Measurements from ENCODE around the gene DCC. TPM values are rescaled to one million over a fixed set of nuclear protein-coding genes. Genes with fewer than 3 reads are reported as not detected.

Gene DCC
- under 0.01 TPM for total RNA-seq

GRCh38 chr18:52339891-52340371 lies at the start of gene DCC:
TSS of gene DCC (plus strand) at chr18:52340197. CDS start at chr18:52340788, 591 bp downstream.
- Histone ChIP-seq H3K36me3 (ENCODE audit: control insufficient read depth in 3 of 3, insufficient read depth in 3 of 3, low read length in 3 of 3) (no peaks in the 10 kb centered on the region), H3K4me3 (ENCODE audit: low read length in 3 of 3) (peak within 1 kb of the TSS in 2 of 3 donors; percentile 9 to 23), H3K9me3 (ENCODE audit: control insufficient read depth in 3 of 3, low read length in 3 of 3) (no peaks in the 10 kb centered on the region), H3K27ac (ENCODE audit: low read depth, low read length) (no peak within 1 kb of the TSS), H3K4me1 (ENCODE audit: control insufficient read depth in 3 of 3, insufficient read depth in 3 of 3, low read length in 3 of 3) (peaks cover 0 to 7% (median 0%) of the 10 kb centered on the region in 3 donors), H3K9ac (ENCODE audit: low read depth in 1 of 3, low read length in 3 of 3) (no peak within 1 kb of the TSS), H3K27me3 (ENCODE audit: control insufficient read depth in 3 of 3, insufficient read depth in 3 of 3, low read length in 3 of 3) (peaks cover 21 to 46% (median 33%) of the 10 kb centered on the region in 3 donors)

- no peaks in the 10 kb centered on the region for H3K36me3 ChIP-seq (ENCODE audit: control insufficient read depth in 3 of 3, insufficient read depth in 3 of 3, low read length in 3 of 3)
Measured at GRCh38 chr18:52310651-52311050, 29.3 kb upstream of the DCC start.

GRCh38 chr18:52311331-52311730 lies 28.7 kb upstream of the DCC start:
- no peak overlapping the region for H3K4me3 ChIP-seq (ENCODE audit: low read length in 3 of 3)
- H3K9me3 ChIP-seq (ENCODE audit: control insufficient read depth in 3 of 3, low read length in 3 of 3): peaks cover 0 to 3% (median 0%) of the 10 kb centered on the region in 3 donors
- no peaks in the 10 kb centered on the region for H3K36me3 ChIP-seq (ENCODE audit: control insufficient read depth in 3 of 3, insufficient read depth in 3 of 3, low read length in 3 of 3)
- H3K9ac ChIP-seq (ENCODE audit: low read depth in 1 of 3, low read length in 3 of 3): no peak overlapping the region
- H3K4me1 ChIP-seq (ENCODE audit: control insufficient read depth in 3 of 3, insufficient read depth in 3 of 3, low read length in 3 of 3): no peaks in the 10 kb centered on the region
- H3K27ac ChIP-seq (ENCODE audit: low read depth, low read length): no peak overlapping the region
- no peaks in the 10 kb centered on the region for H3K27me3 ChIP-seq (ENCODE audit: control insufficient read depth in 3 of 3, insufficient read depth in 3 of 3, low read length in 3 of 3)

More at GRCh38 chr18:52310651-52311050, 29.3 kb upstream of the DCC start:
- H3K4me1 ChIP-seq (ENCODE audit: control insufficient read depth in 3 of 3, insufficient read depth in 3 of 3, low read length in 3 of 3): no peaks in the 10 kb centered on the region
- H3K9me3 ChIP-seq (ENCODE audit: control insufficient read depth in 3 of 3, low read length in 3 of 3): no peaks in the 10 kb centered on the region
- no peak overlapping the region for H3K4me3 ChIP-seq (ENCODE audit: low read length in 3 of 3)
- H3K27me3 ChIP-seq (ENCODE audit: control insufficient read depth in 3 of 3, insufficient read depth in 3 of 3, low read length in 3 of 3): no peaks in the 10 kb centered on the region
- H3K27ac ChIP-seq (ENCODE audit: low read depth, low read length): no peak overlapping the region
- no peak overlapping the region for H3K9ac ChIP-seq (ENCODE audit: low read depth in 1 of 3, low read length in 3 of 3)

GRCh38 chr18:52312346-52312745 lies 27.7 kb upstream of the DCC start:
- no peaks in the 10 kb centered on the region for H3K4me1 ChIP-seq (ENCODE audit: control insufficient read depth in 3 of 3, insufficient read depth in 3 of 3, low read length in 3 of 3)
- no peak overlapping the region for H3K4me3 ChIP-seq (ENCODE audit: low read length in 3 of 3)
- H3K27ac ChIP-seq (ENCODE audit: low read depth, low read length): no peak overlapping the region
- H3K27me3 ChIP-seq (ENCODE audit: control insufficient read depth in 3 of 3, insufficient read depth in 3 of 3, low read length in 3 of 3): no peaks in the 10 kb centered on the region
- no peaks in the 10 kb centered on the region for H3K36me3 ChIP-seq (ENCODE audit: control insufficient read depth in 3 of 3, insufficient read depth in 3 of 3, low read length in 3 of 3)
- H3K9me3 ChIP-seq (ENCODE audit: control insufficient read depth in 3 of 3, low read length in 3 of 3): peaks cover 0 to 3% (median 0%) of the 10 kb centered on the region in 3 donors
- H3K9ac ChIP-seq (ENCODE audit: low read depth in 1 of 3, low read length in 3 of 3): no peak overlapping the region

GRCh38 chr18:52313213-52313612 lies 26.8 kb upstream of the DCC start:
- Histone ChIP-seq H3K36me3 (ENCODE audit: control insufficient read depth in 3 of 3, insufficient read depth in 3 of 3, low read length in 3 of 3) (no peaks in the 10 kb centered on the region), H3K27ac (ENCODE audit: low read depth, low read length) (no peak overlapping the region), H3K9me3 (ENCODE audit: control insufficient read depth in 3 of 3, low read length in 3 of 3) (peaks cover 0 to 3% (median 0%) of the 10 kb centered on the region in 3 donors), H3K4me1 (ENCODE audit: control insufficient read depth in 3 of 3, insufficient read depth in 3 of 3, low read length in 3 of 3) (no peaks in the 10 kb centered on the region), H3K27me3 (ENCODE audit: control insufficient read depth in 3 of 3, insufficient read depth in 3 of 3, low read length in 3 of 3) (no peaks in the 10 kb centered on the region), H3K9ac (ENCODE audit: low read depth in 1 of 3, low read length in 3 of 3) (no peak overlapping the region), H3K4me3 (ENCODE audit: low read length in 3 of 3) (no peak overlapping the region)

GRCh38 chr18:52319424-52319983 lies 20.5 kb upstream of the DCC start:
- H3K4me1 ChIP-seq (ENCODE audit: control insufficient read depth in 3 of 3, insufficient read depth in 3 of 3, low read length in 3 of 3): no peaks in the 10 kb centered on the region

GRCh38 chr18:52322307-52322706 lies 17.7 kb upstream of the DCC start:
- no peak overlapping the region for H3K27ac ChIP-seq (ENCODE audit: low read depth, low read length)
- H3K4me3 ChIP-seq (ENCODE audit: low read length in 3 of 3): no peak overlapping the region
- H3K9me3 ChIP-seq (ENCODE audit: control insufficient read depth in 3 of 3, low read length in 3 of 3): no peaks in the 10 kb centered on the region
- no peaks in the 10 kb centered on the region for H3K36me3 ChIP-seq (ENCODE audit: control insufficient read depth in 3 of 3, insufficient read depth in 3 of 3, low read length in 3 of 3)
- H3K27me3 ChIP-seq (ENCODE audit: control insufficient read depth in 3 of 3, insufficient read depth in 3 of 3, low read length in 3 of 3): no peaks in the 10 kb centered on the region
- no peaks in the 10 kb centered on the region for H3K4me1 ChIP-seq (ENCODE audit: control insufficient read depth in 3 of 3, insufficient read depth in 3 of 3, low read length in 3 of 3)
- no peak overlapping the region for H3K9ac ChIP-seq (ENCODE audit: low read depth in 1 of 3, low read length in 3 of 3)

More at GRCh38 chr18:52319424-52319983, 20.5 kb upstream of the DCC start:
- no peak overlapping the region for H3K9ac ChIP-seq (ENCODE audit: low read depth in 1 of 3, low read length in 3 of 3)
- peaks cover 0 to 3% (median 0%) of the 10 kb centered on the region in 3 donors for H3K9me3 ChIP-seq (ENCODE audit: control insufficient read depth in 3 of 3, low read length in 3 of 3)
- H3K36me3 ChIP-seq (ENCODE audit: control insufficient read depth in 3 of 3, insufficient read depth in 3 of 3, low read length in 3 of 3): no peaks in the 10 kb centered on the region
- H3K27me3 ChIP-seq (ENCODE audit: control insufficient read depth in 3 of 3, insufficient read depth in 3 of 3, low read length in 3 of 3): no peaks in the 10 kb centered on the region
- no peak overlapping the region for H3K27ac ChIP-seq (ENCODE audit: low read depth, low read length)
- H3K4me3 ChIP-seq (ENCODE audit: low read length in 3 of 3): no peak overlapping the region

- no peak overlapping the region for H3K9ac ChIP-seq (ENCODE audit: low read depth in 1 of 3, low read length in 3 of 3)
- H3K27ac ChIP-seq (ENCODE audit: low read depth, low read length): no peak overlapping the region
- H3K4me3 ChIP-seq (ENCODE audit: low read length in 3 of 3): no peak overlapping the region
- H3K36me3 ChIP-seq (ENCODE audit: control insufficient read depth in 3 of 3, insufficient read depth in 3 of 3, low read length in 3 of 3): no peaks in the 10 kb centered on the region
- H3K27me3 ChIP-seq (ENCODE audit: control insufficient read depth in 3 of 3, insufficient read depth in 3 of 3, low read length in 3 of 3): no peaks in the 10 kb centered on the region
- H3K9me3 ChIP-seq (ENCODE audit: control insufficient read depth in 3 of 3, low read length in 3 of 3): no peaks in the 10 kb centered on the region
- no peaks in the 10 kb centered on the region for H3K4me1 ChIP-seq (ENCODE audit: control insufficient read depth in 3 of 3, insufficient read depth in 3 of 3, low read length in 3 of 3)
Measured at GRCh38 chr18:52323802-52324201, 16.2 kb upstream of the DCC start.

GRCh38 chr18:52325997-52326396 lies 14.0 kb upstream of the DCC start:
- Histone ChIP-seq H3K4me3 (ENCODE audit: low read length in 3 of 3) (no peak overlapping the region), H3K27ac (ENCODE audit: low read depth, low read length) (no peak overlapping the region), H3K9me3 (ENCODE audit: control insufficient read depth in 3 of 3, low read length in 3 of 3) (no peaks in the 10 kb centered on the region), H3K4me1 (ENCODE audit: control insufficient read depth in 3 of 3, insufficient read depth in 3 of 3, low read length in 3 of 3) (no peaks in the 10 kb centered on the region), H3K27me3 (ENCODE audit: control insufficient read depth in 3 of 3, insufficient read depth in 3 of 3, low read length in 3 of 3) (no peaks in the 10 kb centered on the region), H3K9ac (ENCODE audit: low read depth in 1 of 3, low read length in 3 of 3) (no peak overlapping the region), H3K36me3 (ENCODE audit: control insufficient read depth in 3 of 3, insufficient read depth in 3 of 3, low read length in 3 of 3) (no peaks in the 10 kb centered on the region)

GRCh38 chr18:52333860-52334259 lies 6.1 kb upstream of the DCC start:
- no peak overlapping the region for H3K9ac ChIP-seq (ENCODE audit: low read depth in 1 of 3, low read length in 3 of 3)

More at GRCh38 chr18:52333860-52334259, 6.1 kb upstream of the DCC start:
- Histone ChIP-seq H3K4me1 (ENCODE audit: control insufficient read depth in 3 of 3, insufficient read depth in 3 of 3, low read length in 3 of 3) (no peaks in the 10 kb centered on the region), H3K36me3 (ENCODE audit: control insufficient read depth in 3 of 3, insufficient read depth in 3 of 3, low read length in 3 of 3) (no peaks in the 10 kb centered on the region), H3K4me3 (ENCODE audit: low read length in 3 of 3) (no peak overlapping the region), H3K9me3 (ENCODE audit: control insufficient read depth in 3 of 3, low read length in 3 of 3) (no peaks in the 10 kb centered on the region), H3K27ac (ENCODE audit: low read depth, low read length) (no peak overlapping the region), H3K27me3 (ENCODE audit: control insufficient read depth in 3 of 3, insufficient read depth in 3 of 3, low read length in 3 of 3) (peaks cover 3 to 5% (median 4%) of the 10 kb centered on the region in 3 donors)
